ENCODE measurements around the gene SYNE1. TPM values are rescaled to one million over a fixed set of nuclear protein-coding genes. Genes with fewer than 3 reads are reported as not detected.
"Not testable (repeated sequence)": the region's sequence is repeated elsewhere in the genome, so short reads cannot be mapped to it uniquely, and the experiment has no call there.

SYNE1 gene
- total RNA-seq, 1 donor from 2014 or later: 75.5 TPM

GRCh38 chr6:152375197-152375596, 262.0 kb downstream of the SYNE1 start:
- no peak for DNase-seq (ENCODE audit: low read depth, low spot score)

- no peak for DNase-seq (ENCODE audit: low read depth, low spot score)
Observed at GRCh38 chr6:152372945-152373344, 264.2 kb downstream of the SYNE1 start.

GRCh38 chr6:152371775-152372174, 265.4 kb downstream of the SYNE1 start:
- no peak for DNase-seq (ENCODE audit: low read depth, low spot score)

GRCh38 chr6:152368751-152369624, 268.2 kb downstream of the SYNE1 start:
- DNase-seq (ENCODE audit: low read depth, low spot score): no peak

- DNase-seq (ENCODE audit: low read depth, low spot score): no peak
Observed at GRCh38 chr6:152364866-152365265, 272.3 kb downstream of the SYNE1 start.

- DNase-seq (ENCODE audit: low read depth, low spot score): no peak
Observed at GRCh38 chr6:152360034-152360433, 277.1 kb downstream of the SYNE1 start.

- DNase-seq (ENCODE audit: low read depth, low spot score): peak; percentile 22
Observed at GRCh38 chr6:152356662-152357061, 280.5 kb downstream of the SYNE1 start.

GRCh38 chr6:152356016-152356415, 281.1 kb downstream of the SYNE1 start:
- DNase-seq (ENCODE audit: low read depth, low spot score): no peak

GRCh38 chr6:152355166-152355565, 282.0 kb downstream of the SYNE1 start:
- no peak for DNase-seq (ENCODE audit: low read depth, low spot score)

GRCh38 chr6:152353440-152353839, 283.7 kb downstream of the SYNE1 start:
- no peak for DNase-seq (ENCODE audit: low read depth, low spot score)

- no peak for DNase-seq (ENCODE audit: low read depth, low spot score)
Observed at GRCh38 chr6:152351742-152352141, 285.4 kb downstream of the SYNE1 start.

GRCh38 chr6:152351110-152351509, 286.1 kb downstream of the SYNE1 start:
- no peak for DNase-seq (ENCODE audit: low read depth, low spot score)

GRCh38 chr6:152348116-152348515, 289.0 kb downstream of the SYNE1 start:
- DNase-seq (ENCODE audit: low read depth, low spot score): no peak

- no peak for DNase-seq (ENCODE audit: low read depth, low spot score)
Observed at GRCh38 chr6:152343735-152344360, 293.3 kb downstream of the SYNE1 start.

GRCh38 chr6:152341596-152341995, 295.6 kb downstream of the SYNE1 start:
- DNase-seq (ENCODE audit: low read depth, low spot score): no peak

- no peak for DNase-seq (ENCODE audit: low read depth, low spot score)
Observed at GRCh38 chr6:152338335-152339125, 298.6 kb downstream of the SYNE1 start.

GRCh38 chr6:152334555-152334954, 302.6 kb downstream of the SYNE1 start:
- DNase-seq (ENCODE audit: low read depth, low spot score): no peak

- no peak for DNase-seq (ENCODE audit: low read depth, low spot score)
Observed at GRCh38 chr6:152330961-152331360, 306.2 kb downstream of the SYNE1 start.

- DNase-seq (ENCODE audit: low read depth, low spot score): no peak
Observed at GRCh38 chr6:152329638-152330448, 307.3 kb downstream of the SYNE1 start.

GRCh38 chr6:152328200-152328599, 309.0 kb downstream of the SYNE1 start:
- not testable (repeated sequence) for DNase-seq (ENCODE audit: low read depth, low spot score)

GRCh38 chr6:152323376-152323775, 313.8 kb downstream of the SYNE1 start:
- DNase-seq (ENCODE audit: low read depth, low spot score): no peak

All from pulmonary artery endothelial cell (primary cell).